Right atrium auricular region (tissue), 2 donors: ENCODE data around the gene PADI4. TPM values are rescaled to one million over a fixed set of nuclear protein-coding genes. Genes with fewer than 3 reads are reported as not detected.

Source experiments
- DNase-seq: peaks from one replicate; pipeline ENCODE4 v3.0.0-alpha.2; 2019; ENCODE audit warnings: low spot score
- H3K27ac ChIP-seq, 2 donors: fragments of 200-600 bp; sonication (generic); 1 replicate in 1 of 2; 2 replicates in 1 of 2; pipeline ENCODE4 v1.5.1; 2016 to 2019
- H3K27me3 ChIP-seq, 2 donors: fragments of 200-600 bp; sonication (generic); one replicate each; pipeline versions ENCODE4 v1.5.1 to v1.6.0; 2017 to 2019
- H3K36me3 ChIP-seq: fragments of 200-600 bp; sonication (generic); one replicate; pipeline ENCODE4 v1.5.1; 2016
- H3K4me1 ChIP-seq, 2 donors: fragments of 200-600 bp; sonication (generic); one replicate each; pipeline versions ENCODE4 v1.5.1 to v1.6.0; 2017 to 2019
- H3K4me3 ChIP-seq, 2 donors: fragments of 200-600 bp; sonication (generic); 1 replicate in 1 of 2; 2 replicates in 1 of 2; pipeline ENCODE4 v1.5.1; 2017 to 2019; ENCODE audit warnings: mild to moderate bottlenecking in 1 of 2, moderate library complexity in 1 of 2
- H3K9me3 ChIP-seq, 2 donors: fragments of 200-600 bp; sonication (generic); one replicate each; pipeline ENCODE4 v1.5.1; 2019
- microRNA-seq, 2 donors: library from miRNA; unstranded; fragments of <30 nt; microRNA quantifications; one replicate each; pipeline ENCODE4, GENCODE V29; 2016 to 2017; ENCODE audit warnings: borderline number of aligned reads in 2 of 2, borderline replicate concordance in 1 of 2
- total RNA-seq, 2 donors: library from RNA; depleted of rRNA; stranded (reverse); fragments of >200 nt; gene quantifications; one replicate each; pipeline ENCODE4 v1.1.0, GENCODE V29; 2016
- TF ChIP-seq, protein P1 (sequence below), 2 donors: fragments of 200-600 bp; sonication (generic); IDR thresholded peaks; one replicate each; pipeline ENCODE4 v1.5.1; 2019; ENCODE audit warnings: antibody characterized with exemption in 2 of 2

PADI4 gene
- total RNA-seq, 2 donors from 2014 or later = 0.19 to 0.31 TPM

DNA sequence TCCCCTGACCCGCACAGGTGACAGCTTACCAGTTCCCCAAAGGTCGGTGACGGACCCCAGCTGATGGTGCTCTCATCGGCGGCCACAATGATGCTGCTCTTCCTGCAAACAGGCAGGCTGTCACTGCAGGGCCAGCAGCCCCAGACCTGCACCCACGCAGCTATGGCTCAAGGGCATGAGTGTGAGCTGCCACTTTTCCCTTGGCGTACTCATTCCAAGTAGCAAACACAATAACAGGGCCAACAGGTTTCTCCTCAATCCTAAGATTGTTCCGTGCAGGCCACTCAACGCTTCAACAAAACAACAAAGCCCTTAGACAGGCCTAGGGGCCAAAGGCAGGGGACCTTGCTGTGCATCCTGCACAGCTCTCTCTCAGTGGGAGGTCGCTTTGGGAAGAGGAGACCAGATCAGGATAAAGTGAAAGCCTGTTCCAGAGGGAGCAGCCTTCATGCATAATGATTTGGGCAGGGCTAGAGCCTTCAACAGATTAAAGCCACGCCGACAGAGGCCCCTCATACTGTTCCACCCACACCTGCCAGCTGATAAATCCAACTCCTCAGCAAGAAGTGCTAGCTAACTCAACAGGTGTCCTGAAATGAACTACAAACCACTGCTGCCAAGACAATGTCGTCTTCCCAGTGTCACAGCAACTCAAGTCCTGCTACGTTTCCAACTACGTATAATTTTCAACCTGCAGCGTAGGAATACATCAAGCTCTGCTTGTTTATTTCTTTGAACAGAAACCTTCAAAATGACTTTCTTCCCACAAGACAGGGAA lies 104.3 kb downstream of the PADI4 start:
- H3K27me3 ChIP-seq = no peaks in the 10 kb centered on the region
- DNase-seq = no peak
- H3K36me3 ChIP-seq = peaks cover 76% of the 10 kb centered on the region
- H3K4me3 ChIP-seq = no peak overlapping the region
- H3K4me1 ChIP-seq = peaks cover 0 to 7% of the 10 kb centered on the region in 2 donors
- TF ChIP-seq, protein P1, sequence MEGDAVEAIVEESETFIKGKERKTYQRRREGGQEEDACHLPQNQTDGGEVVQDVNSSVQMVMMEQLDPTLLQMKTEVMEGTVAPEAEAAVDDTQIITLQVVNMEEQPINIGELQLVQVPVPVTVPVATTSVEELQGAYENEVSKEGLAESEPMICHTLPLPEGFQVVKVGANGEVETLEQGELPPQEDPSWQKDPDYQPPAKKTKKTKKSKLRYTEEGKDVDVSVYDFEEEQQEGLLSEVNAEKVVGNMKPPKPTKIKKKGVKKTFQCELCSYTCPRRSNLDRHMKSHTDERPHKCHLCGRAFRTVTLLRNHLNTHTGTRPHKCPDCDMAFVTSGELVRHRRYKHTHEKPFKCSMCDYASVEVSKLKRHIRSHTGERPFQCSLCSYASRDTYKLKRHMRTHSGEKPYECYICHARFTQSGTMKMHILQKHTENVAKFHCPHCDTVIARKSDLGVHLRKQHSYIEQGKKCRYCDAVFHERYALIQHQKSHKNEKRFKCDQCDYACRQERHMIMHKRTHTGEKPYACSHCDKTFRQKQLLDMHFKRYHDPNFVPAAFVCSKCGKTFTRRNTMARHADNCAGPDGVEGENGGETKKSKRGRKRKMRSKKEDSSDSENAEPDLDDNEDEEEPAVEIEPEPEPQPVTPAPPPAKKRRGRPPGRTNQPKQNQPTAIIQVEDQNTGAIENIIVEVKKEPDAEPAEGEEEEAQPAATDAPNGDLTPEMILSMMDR (IDR thresholded peaks at IDR 0.05) = no peak
- no peaks in the 10 kb centered on the region for H3K9me3 ChIP-seq
- no peak overlapping the region for H3K27ac ChIP-seq

Small RNA genes within 50 kb of the gene (microRNA-seq; reads per million reads assigned to microRNA genes)
- 0 reads per million in 2 donors for gene MIR3972

Other genes starting within 250 kb of the PADI4 start
- gene PADI2, start 188.7 kb upstream of the PADI4 start, total RNA-seq = under 1 TPM; 0.52 to 0.63 TPM
- gene PADI1, start 103.1 kb upstream of the PADI4 start, total RNA-seq = not detected
- gene PADI3, start 59.1 kb upstream of the PADI4 start, total RNA-seq = not detected
- gene PADI6, start 64.0 kb downstream of the PADI4 start, total RNA-seq = not detected
- gene RCC2, start 131.5 kb downstream of the PADI4 start, total RNA-seq = 10 to 100 TPM in 1 of 2 donors, 1 to 10 TPM in 1; 9.1 to 11.2 TPM
- gene ARHGEF10L, start 231.5 kb downstream of the PADI4 start, total RNA-seq = 10 to 100 TPM; 49.3 to 52.2 TPM